HCT116 (cell line): ENCODE results near the gene EOMES. TPM values are rescaled to one million over a fixed set of nuclear protein-coding genes. Genes with fewer than 3 reads are reported as not detected.

Source experiments
- ATAC-seq: fragments of 200-7000 bp; cut with Tn5 transposase; 2 replicates; pipeline ENCODE4 v1.9.1; 2020; ENCODE audit warnings: mild to moderate bottlenecking, moderate library complexity
- BruUV-seq: library from RNA; stranded (reverse); fragments of 400-500 nt; replicated peaks from 2 replicates; lab custom pipeline; 2021; lab: Mats Ljungman, UMichigan
- CTCF ChIA-PET: fragments of 300-600 bp; sonication (Branson Sonifier 250); formaldehyde crosslinking; loops from one replicate; lab custom pipeline; 2021; ENCODE audit warnings: antibody characterized with exemption; lab: Charles Lee
- POLR2A ChIA-PET: fragments of 300-600, 350-600 bp; sonication (Branson Sonifier 250); formaldehyde crosslinking; loops from one replicate; lab custom pipeline; 2021; ENCODE audit warnings: antibody characterized with exemption; lab: Charles Lee
- RAD21 ChIA-PET, 2 experiments: fragments of 300-600 bp; sonication (Branson Sonifier 250); formaldehyde crosslinking; loops; one replicate each; lab custom pipeline; 2023; ENCODE audit warnings: low total read pairs in 2 of 2; ENCODE audit not compliant: uncharacterized antibody in 2 of 2, unreplicated experiment in 2 of 2, low non-redundant PET in 1 of 2; lab: Charles Lee
- DNase-seq: peaks from one replicate; pipeline ENCODE4 v3.0.0-alpha.2; 2010; ENCODE audit warnings: low read depth, low spot score
- H2AFZ ChIP-seq: fragments of 200-600 bp; shearing (Covaris generic), sonication (generic); 2 replicates; pipeline ENCODE4 v1.6.1; 2017; ENCODE audit warnings: low read depth, mixed run types, mixed read lengths, antibody characterized with exemption, low read length; ENCODE audit not compliant: poor library complexity, severe bottlenecking
- H3K27ac ChIP-seq: 2 replicates; pipeline ENCODE4 v1.5.1; 2012; ENCODE audit warnings: low read depth, low read length
- H3K27me3 ChIP-seq: fragments of 200-600 bp; sonication (generic); 2 replicates; pipeline ENCODE4 v1.6.1; 2016; ENCODE audit warnings: mixed run types, low read length, mixed read lengths; ENCODE audit not compliant: insufficient read depth
- H3K36me3 ChIP-seq, 2 experiments: fragments of 200-500 bp in 1 of 2; fragments of 200-600 bp in 1 of 2; sonication (Bioruptor generic) in 1 of 2; sonication (generic) in 1 of 2; 2 replicates each; pipeline versions ENCODE4 v1.5.1 to v1.6.1; 2014 to 2016; ENCODE audit warnings: low read length in 2 of 2, inconsistent platforms in 1 of 2, mixed read lengths in 1 of 2, mixed run types in 1 of 2; ENCODE audit not compliant: insufficient read depth in 2 of 2, control insufficient read depth in 1 of 2
- H3K4me1 ChIP-seq, 2 experiments: fragments of 200-600 bp in 1 of 2; sonication (generic) in 1 of 2; 2 replicates each; pipeline versions ENCODE4 v1.5.1 to v1.6.1; 2012 to 2017; ENCODE audit warnings: low read length in 2 of 2, inconsistent platforms in 1 of 2, mild to moderate bottlenecking in 1 of 2, mixed read lengths in 1 of 2, mixed run types in 1 of 2, moderate library complexity in 1 of 2; ENCODE audit not compliant: insufficient read depth in 2 of 2, control insufficient read depth in 1 of 2
- H3K4me2 ChIP-seq: fragments of 200-600 bp; sonication (generic); 2 replicates; pipeline ENCODE4 v1.6.1; 2017; ENCODE audit warnings: mixed run types, low read length, mixed read lengths
- H3K4me3 ChIP-seq, 2 experiments: fragments of 200-600 bp in 1 of 2; sonication (generic) in 1 of 2; replicated peaks in 1 of 2; 2 replicates each; pipeline ENCODE4 v1.5.1; 2011 to 2016; ENCODE audit warnings: low read length in 2 of 2, control low read depth in 1 of 2, low read depth in 1 of 2, mild to moderate bottlenecking in 1 of 2, mixed read lengths in 1 of 2, mixed run types in 1 of 2
- H3K79me2 ChIP-seq: fragments of 200-600 bp; sonication (generic); 2 replicates; pipeline ENCODE4 v1.6.1; 2017; ENCODE audit warnings: mild to moderate bottlenecking, mixed run types, low read length, moderate library complexity, mixed read lengths; ENCODE audit not compliant: insufficient read depth
- H3K9ac ChIP-seq: fragments of 200-600 bp; sonication (generic); 2 replicates; pipeline ENCODE4 v1.6.1; 2016; ENCODE audit warnings: low read length, mixed read lengths
- H3K9me2 ChIP-seq: fragments of 200-600 bp; sonication (generic), shearing (Covaris generic); 2 replicates; pipeline ENCODE4 v1.6.1; 2017; ENCODE audit warnings: mixed run types, mild to moderate bottlenecking, moderate library complexity; ENCODE audit not compliant: insufficient read depth
- H3K9me3 ChIP-seq, 2 experiments: fragments of 200-500 bp in 1 of 2; fragments of 200-600 bp in 1 of 2; sonication (Bioruptor generic) in 1 of 2; sonication (generic) in 1 of 2; 2 replicates each; pipeline ENCODE4 v1.6.1; 2014 to 2017; ENCODE audit warnings: low read length in 2 of 2, mixed read lengths in 2 of 2, inconsistent platforms in 1 of 2, low read depth in 1 of 2, mild to moderate bottlenecking in 1 of 2, mixed run types in 1 of 2, moderate library complexity in 1 of 2; ENCODE audit not compliant: control insufficient read depth in 1 of 2, insufficient read depth in 1 of 2
- H4K20me1 ChIP-seq: fragments of 200-600 bp; sonication (generic), shearing (Covaris generic); 2 replicates; pipeline ENCODE4 v1.6.1; 2017; ENCODE audit warnings: mixed run types, mild to moderate bottlenecking, moderate library complexity; ENCODE audit not compliant: insufficient read depth
- CEBPB ChIP-seq: IDR thresholded peaks from 2 replicates; pipeline ENCODE4 v1.6.1; 2012; ENCODE audit warnings: low read depth
- CTCF ChIP-seq, 3 experiments: fragments of 200-600 bp in 1 of 3; sonication (generic) in 1 of 3; IDR thresholded peaks in 2 of 3; conservative IDR thresholded peaks in 1 of 3; 2 replicates each; pipeline ENCODE4 v1.5.1; 2012 to 2017; ENCODE audit warnings: low read depth in 2 of 3, low read length in 2 of 3, antibody characterized with exemption in 1 of 3, borderline replicate concordance in 1 of 3, control low read depth in 1 of 3, mild to moderate bottlenecking in 1 of 3, mixed read lengths in 1 of 3, mixed run types in 1 of 3, moderate library complexity in 1 of 3; ENCODE audit not compliant: insufficient read depth in 1 of 3
- SP1 ChIP-seq: IDR thresholded peaks from 2 replicates; pipeline ENCODE4 v1.6.1; 2012; ENCODE audit warnings: low read depth
- ZNF274 ChIP-seq: fragments of 200-500 bp; sonication (Bioruptor generic); IDR thresholded peaks from 2 replicates; pipeline ENCODE4 v1.6.1; 2014; ENCODE audit warnings: mild to moderate bottlenecking, low read depth, low read length, inconsistent platforms
- intact Hi-C: fragments of 100-400 bp; cut with micrococcal nuclease; formaldehyde crosslinking; loops from 2 replicates; pipeline ENCODE4 v1.10.0; 2022
- total RNA-seq: library from RNA; stranded (reverse); gene quantifications from one replicate; pipeline ENCODE4 v1.2.1, GENCODE V29; 2021; ENCODE audit not compliant: unreplicated experiment
- TF ChIP-seq, protein P1 (sequence below): IDR thresholded peaks from 2 replicates; pipeline ENCODE4 v1.6.1; 2012; ENCODE audit warnings: low read depth

The EOMES gene
- total RNA-seq, 1 experiment from 2014 or later: 1.4 TPM

DNA sequence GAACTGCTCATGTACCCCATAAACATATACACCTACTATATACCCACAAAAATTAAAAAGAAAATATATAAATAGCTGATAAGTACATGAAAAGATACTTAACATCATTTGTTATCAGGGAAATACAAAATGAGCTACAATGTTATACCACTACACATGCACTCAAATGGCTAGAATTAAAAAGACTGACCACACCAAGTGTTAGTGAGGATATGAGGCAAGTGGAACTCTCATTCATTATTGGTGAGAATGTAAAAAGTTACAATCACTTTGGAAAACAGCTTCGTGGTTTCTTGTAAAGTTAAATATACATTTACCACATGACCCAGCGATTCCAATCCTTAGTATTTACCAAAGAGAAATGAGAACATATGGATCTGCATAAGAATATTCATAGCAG, 26.5 kb downstream of the EOMES start:
- ChIA-PET CTCF (interaction anchor here (1.4 to 1.8 kb wide), 2 partner anchors 14 to 16 kb away, joined by 3 to 8 read pairs; no protein-coding TSS in a partner anchor), RAD21 (interaction anchor here in 1 of 2 experiments (0.9 kb wide), 1 partner anchor 16 kb away, joined by 5 read pairs; no protein-coding TSS in a partner anchor), POLR2A (no interaction called here)
- no peaks in the 10 kb centered on the region for H3K9me3 ChIP-seq
- H3K27ac ChIP-seq: no peak overlapping the region
- H2AFZ ChIP-seq: no peak overlapping the region
- TF ChIP-seq CEBPB: no peak
- no peak for TF ChIP-seq CTCF (IDR thresholded peaks at IDR 0.05 in 2 of 3, conservative IDR thresholded peaks at IDR 0.05 in 1 of 3; ENCODE audit: borderline replicate concordance in 1 of 3, insufficient read depth in 1 of 3, low read depth in 2 of 3, low read length in 2 of 3)
- TF ChIP-seq SP1: no peak
- TF ChIP-seq ZNF274: no peak
- TF ChIP-seq, protein P1, sequence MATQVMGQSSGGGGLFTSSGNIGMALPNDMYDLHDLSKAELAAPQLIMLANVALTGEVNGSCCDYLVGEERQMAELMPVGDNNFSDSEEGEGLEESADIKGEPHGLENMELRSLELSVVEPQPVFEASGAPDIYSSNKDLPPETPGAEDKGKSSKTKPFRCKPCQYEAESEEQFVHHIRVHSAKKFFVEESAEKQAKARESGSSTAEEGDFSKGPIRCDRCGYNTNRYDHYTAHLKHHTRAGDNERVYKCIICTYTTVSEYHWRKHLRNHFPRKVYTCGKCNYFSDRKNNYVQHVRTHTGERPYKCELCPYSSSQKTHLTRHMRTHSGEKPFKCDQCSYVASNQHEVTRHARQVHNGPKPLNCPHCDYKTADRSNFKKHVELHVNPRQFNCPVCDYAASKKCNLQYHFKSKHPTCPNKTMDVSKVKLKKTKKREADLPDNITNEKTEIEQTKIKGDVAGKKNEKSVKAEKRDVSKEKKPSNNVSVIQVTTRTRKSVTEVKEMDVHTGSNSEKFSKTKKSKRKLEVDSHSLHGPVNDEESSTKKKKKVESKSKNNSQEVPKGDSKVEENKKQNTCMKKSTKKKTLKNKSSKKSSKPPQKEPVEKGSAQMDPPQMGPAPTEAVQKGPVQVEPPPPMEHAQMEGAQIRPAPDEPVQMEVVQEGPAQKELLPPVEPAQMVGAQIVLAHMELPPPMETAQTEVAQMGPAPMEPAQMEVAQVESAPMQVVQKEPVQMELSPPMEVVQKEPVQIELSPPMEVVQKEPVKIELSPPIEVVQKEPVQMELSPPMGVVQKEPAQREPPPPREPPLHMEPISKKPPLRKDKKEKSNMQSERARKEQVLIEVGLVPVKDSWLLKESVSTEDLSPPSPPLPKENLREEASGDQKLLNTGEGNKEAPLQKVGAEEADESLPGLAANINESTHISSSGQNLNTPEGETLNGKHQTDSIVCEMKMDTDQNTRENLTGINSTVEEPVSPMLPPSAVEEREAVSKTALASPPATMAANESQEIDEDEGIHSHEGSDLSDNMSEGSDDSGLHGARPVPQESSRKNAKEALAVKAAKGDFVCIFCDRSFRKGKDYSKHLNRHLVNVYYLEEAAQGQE: no peak
- H3K4me1 ChIP-seq: no peaks in the 10 kb centered on the region
- no peaks in the 10 kb centered on the region for H4K20me1 ChIP-seq
- intact Hi-C loops: no loop called here
- H3K79me2 ChIP-seq: no peaks in the 10 kb centered on the region
- H3K4me3 ChIP-seq: no peak overlapping the region
- H3K9ac ChIP-seq: no peak overlapping the region
- no peaks in the 10 kb centered on the region for H3K9me2 ChIP-seq
- no peaks in the 10 kb centered on the region for H3K36me3 ChIP-seq
- H3K27me3 ChIP-seq: no peaks in the 10 kb centered on the region
- ATAC-seq (no peak), DNase-seq (no peak)
- no TSS peak for BruUV-seq
- no peak overlapping the region for H3K4me2 ChIP-seq
